Posterior cingulate gyrus (tissue), 11 donors: Measurements from ENCODE around the gene LRRC47.
A peak's percentile ranks its signal among the peaks of the same experiment; 100 is the strongest.

ENCODE experiments used
- DNase-seq, 10 donors: peaks; one replicate each; pipeline versions ENCODE4 v3.0.0 to v3.0.0-alpha.2; 2020 to 2021; ENCODE audit warnings: mixed read lengths in 3 of 10
- intact Hi-C: fragments of 100-400 bp; cut with DNase I; formaldehyde crosslinking; loops from one replicate; pipeline ENCODE4 v1.15.1; 2023

LRRC47 gene

DNA sequence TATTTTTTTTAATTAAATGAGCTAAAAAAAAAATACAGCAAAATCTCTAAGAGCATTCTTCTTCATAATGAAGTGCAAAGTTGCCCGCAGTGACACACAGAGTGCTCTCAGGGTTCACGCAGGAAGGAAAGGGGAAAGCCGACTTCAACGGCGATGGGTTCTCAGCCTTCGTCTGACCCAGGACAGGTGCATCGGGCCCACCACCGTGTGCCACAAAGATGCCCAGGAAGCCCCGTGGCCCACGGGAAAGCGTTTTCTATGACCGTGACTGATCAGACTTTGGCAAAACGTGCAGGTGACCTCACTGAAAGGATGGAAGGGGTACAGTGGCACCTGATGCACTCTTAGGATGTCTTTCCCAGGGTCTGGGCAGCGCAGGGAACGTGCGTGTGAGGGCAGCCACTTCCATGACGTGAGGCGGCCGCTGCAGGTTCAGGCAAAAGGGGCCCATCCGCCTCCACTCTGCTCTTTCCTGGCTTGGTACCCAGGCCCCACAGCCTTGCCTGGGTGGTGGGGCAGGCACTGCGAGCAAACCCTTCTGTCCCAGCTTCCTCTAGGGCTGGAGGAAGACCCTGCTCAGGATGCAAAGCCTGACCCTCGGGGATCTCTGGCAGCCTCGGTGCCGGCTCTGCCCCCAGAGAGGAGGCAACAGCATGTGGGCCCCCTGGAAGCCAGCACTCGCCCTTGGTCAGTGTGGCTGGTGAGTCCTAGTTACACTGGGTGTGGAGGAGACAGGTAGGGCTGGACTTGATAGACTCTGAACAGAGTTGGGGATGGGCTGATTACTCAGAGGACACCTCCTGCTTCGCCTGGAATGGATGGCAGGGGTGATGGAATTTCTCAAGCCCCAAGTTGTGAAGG, 8.3 kb downstream of the LRRC47 start:
- peak in 2 of 10 donors; percentile 38 to 76 for DNase-seq
- intact Hi-C loops: no loop called here

- peak in 1 of 10 donors; percentile 56 for DNase-seq
- intact Hi-C loops: no loop called here
Measured at GRCh38 chr1:3787349-3787715, 9.0 kb downstream of the LRRC47 start.

DNA sequence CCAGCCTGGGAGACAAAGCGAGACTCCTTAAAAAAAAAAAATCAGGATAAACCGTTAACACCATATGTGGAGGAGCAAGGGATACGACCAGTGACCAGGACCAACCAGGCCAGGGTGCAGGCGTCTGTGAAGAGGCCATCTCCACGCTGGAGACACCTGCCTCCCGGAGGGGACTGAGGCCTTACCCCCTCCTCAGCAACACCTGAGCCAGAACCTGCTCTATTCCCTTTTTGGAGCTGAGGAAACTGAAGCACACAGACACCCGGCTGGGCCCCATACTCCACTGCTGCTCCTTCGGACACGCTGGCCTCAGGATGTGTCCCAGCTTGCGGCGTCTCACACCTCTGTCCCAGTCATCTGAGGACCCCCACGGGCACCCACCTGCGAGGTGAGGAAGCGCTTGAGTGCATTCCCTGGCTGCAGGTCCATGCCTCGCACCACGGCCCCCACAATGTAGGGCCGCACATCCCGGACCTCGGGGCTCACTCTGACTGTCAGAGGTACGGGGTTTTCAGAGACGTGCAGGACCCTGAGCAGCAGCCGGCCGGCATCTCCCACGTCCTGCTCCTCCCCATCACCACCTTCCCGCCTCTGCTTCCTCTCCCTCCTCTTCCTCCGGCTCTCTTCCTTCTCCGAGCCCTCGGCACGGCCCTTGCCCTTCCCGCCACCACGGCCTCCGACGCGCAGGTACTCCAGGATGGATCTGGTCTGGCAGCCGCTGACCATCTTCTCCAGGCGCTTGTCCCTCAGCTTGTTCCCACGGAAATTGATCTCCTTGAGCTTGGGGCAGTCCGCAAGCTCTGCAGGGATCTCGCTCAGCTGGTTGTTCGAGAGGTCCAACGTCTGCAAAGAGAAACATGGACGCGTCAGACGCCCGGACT, 9.6 kb downstream of the LRRC47 start:
- intact Hi-C loops: no loop called here
- peak in 3 of 10 donors; percentile 61 to 72 (median 64) for DNase-seq

GRCh38 chr1:3785456-3786157, 10.7 kb downstream of the LRRC47 start:
- DNase-seq: peak in 3 of 10 donors; percentile 60 to 81 (median 73)
- intact Hi-C loops: no loop called here

GRCh38 chr1:3785045-3785444, 11.3 kb downstream of the LRRC47 start:
- intact Hi-C loops: no loop called here

GRCh38 chr1:3783651-3784474, 12.4 kb downstream of the LRRC47 start:
- intact Hi-C loops: no loop called here
- DNase-seq: peak in 3 of 10 donors; percentile 18 to 53 (median 52)

More at GRCh38 chr1:3785045-3785444, 11.3 kb downstream of the LRRC47 start:
- DNase-seq: peak in 3 of 10 donors; percentile 50 to 71 (median 70)

DNA sequence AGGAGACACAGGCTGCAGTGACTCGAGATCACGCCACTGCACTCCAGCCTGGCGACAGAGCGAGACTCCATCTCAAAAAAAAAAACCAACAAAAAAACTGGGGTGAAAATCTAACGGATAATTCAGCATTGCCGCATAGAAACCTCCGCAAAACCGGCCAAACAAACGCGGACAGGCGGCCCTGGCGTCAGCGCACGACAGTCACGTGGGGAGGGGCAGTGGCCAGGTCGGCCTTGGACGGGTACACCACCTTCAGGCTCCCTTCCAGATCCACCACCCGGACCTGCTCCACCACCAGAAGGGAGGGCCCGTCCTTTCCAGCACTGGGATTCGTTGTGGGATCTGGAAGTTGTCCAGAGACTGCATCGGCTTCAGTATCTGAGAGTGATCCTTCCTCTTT, 15.4 kb downstream of the LRRC47 start:
- DNase-seq: peak in 3 of 10 donors; percentile 60 to 74 (median 61)
- intact Hi-C loops: no loop called here

DNA sequence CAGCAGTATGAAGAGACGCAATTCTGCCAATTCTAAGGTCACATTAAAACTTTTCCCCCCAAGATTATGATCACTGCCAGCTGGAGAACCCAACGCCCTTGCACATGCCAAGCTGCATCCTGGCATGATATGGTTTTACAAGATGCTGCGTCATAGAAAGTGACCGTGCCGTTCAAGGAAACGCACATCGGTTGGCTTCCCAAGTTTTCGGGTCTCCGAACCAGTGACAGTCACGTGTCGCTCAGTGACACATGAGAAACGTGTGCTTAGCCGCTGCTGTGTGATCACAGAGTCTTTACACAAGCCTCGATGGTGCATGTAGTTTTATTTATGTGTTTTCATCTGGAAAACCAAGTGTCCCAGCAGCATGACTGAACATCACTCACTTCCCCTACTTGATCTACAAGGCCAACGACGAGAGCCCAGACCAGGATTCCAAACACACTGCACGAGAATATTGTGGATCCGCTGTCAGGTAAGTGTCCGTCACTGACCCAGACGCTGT, 16.3 kb downstream of the LRRC47 start:
- peak in 3 of 10 donors; percentile 37 to 52 (median 51) for DNase-seq
- intact Hi-C loops: no loop called here

- intact Hi-C loops: no loop called here
- peak in 5 of 10 donors; percentile 27 to 90 (median 80) for DNase-seq
Measured at GRCh38 chr1:3779265-3779911, 16.9 kb downstream of the LRRC47 start.

DNA sequence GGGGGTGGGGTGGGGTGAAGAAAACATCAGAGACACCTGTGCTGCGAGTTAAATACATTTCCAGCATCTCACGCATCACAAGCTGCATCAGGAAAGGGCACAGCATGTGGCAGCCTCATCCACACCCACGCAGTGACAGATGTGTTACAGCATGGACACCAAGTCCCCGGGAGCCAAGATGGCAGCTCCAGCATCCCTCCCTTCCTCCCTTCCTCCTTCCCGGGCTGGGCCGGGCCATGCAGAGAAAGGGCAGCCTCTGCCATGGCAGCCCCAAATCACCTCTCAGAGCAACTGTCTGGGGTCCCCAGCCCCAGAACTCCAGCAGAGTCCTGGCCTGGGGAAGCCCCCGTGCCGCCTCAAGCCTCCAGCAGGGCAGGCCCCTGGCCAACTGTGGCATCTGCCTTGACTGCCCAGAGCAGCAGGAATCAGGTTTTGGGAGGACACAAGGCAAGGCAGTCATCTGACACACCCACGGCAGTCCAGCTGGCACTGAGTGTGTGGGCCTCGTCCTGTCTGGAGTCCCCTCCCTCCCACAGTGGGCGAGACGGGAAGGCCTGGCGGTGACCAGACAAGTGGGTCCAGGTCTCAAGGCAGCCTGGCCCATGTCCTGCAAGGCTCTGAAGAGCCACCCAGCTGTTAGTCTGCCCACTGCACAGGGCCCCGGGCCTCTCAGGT, 17.6 kb downstream of the LRRC47 start:
- DNase-seq: peak in 7 of 10 donors; percentile 36 to 92 (median 66)
- intact Hi-C loops: no loop called here

- intact Hi-C loops: no loop called here
- DNase-seq: peak in 3 of 10 donors; percentile 51 to 77 (median 64)
Measured at GRCh38 chr1:3777647-3778589, 18.4 kb downstream of the LRRC47 start.

- intact Hi-C loops: no loop called here
- DNase-seq: peak in 2 of 10 donors; percentile 41 to 72
Measured at GRCh38 chr1:3777078-3777547, 19.2 kb downstream of the LRRC47 start.

- intact Hi-C loops: no loop called here
- DNase-seq: peak in 1 of 10 donors; percentile 46
Measured at GRCh38 chr1:3776231-3776961, 19.9 kb downstream of the LRRC47 start.

DNA sequence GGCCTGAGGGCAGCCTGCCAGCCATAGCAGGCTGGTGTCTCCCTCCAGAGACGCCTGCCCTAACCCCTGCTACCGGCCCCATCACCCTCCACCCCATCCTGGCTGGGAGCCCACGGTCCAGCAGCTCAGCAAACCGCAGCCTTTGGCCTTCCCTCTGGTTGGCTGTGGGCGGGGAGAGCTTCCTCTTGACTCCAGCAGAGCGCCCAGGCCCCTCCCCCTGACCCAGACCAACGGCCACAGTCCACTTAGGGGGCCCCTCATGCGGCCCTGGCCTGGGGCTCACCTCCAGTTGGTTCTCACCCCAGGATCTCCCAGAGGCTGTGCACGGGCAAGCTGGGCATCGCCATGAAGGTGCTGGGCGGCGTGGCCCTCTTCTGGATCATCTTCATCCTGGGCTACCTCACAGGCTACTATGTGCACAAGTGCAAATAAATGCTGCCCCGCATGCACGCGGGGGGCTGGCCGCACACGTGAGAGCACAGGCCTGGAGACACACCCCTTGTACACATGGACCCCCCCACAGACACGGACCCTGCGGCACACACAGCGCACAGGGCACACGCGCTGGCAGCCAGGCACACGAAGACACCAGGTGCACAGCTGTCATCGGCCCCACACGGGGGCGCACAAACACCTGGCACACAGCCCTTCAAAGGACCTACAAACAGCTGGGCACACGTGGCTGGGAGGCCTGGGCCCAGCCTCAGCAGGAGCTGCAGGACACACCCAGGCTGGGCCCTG, 20.6 kb downstream of the LRRC47 start:
- intact Hi-C loops: no loop called here
- DNase-seq: peak in 2 of 10 donors; percentile 41 to 82

DNA sequence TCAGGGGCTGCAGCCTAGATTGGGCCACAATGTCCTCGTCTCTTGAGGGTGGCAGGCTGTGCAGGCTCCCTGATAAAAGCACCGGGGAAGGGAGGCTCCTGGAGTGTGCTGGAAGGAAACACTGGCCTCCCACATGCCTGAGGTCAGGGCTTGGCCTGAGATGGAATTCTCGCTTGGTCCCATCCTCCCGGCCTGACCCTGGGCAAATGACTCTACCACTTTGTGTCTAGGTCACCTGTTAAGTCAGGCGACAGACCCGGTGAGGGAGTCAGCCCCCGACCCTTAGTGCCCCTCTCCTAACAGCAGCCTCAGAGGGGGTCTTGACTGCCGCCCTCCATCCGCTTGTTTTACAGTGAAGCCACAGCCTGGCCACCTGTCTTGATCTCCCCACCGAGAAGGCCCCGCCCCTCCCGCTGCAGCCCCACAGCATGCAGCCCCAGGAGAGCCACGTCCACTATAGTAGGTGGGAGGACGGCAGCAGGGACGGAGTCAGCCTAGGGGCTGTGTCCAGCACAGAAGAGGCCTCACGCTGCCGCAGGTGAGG, 21.3 kb downstream of the LRRC47 start:
- intact Hi-C loops: no loop called here
- DNase-seq: peak in 1 of 10 donors; percentile 83
